B cell (primary cell): ENCODE data around the gene RGS19. TPM values are rescaled to one million over a fixed set of nuclear protein-coding genes. Genes with fewer than 3 reads are reported as not detected.

Experiments used
- ATAC-seq: fragments of 200-7000 bp; cut with Tn5 transposase; one replicate; pipeline ENCODE4 v1.10.0; 2021; ENCODE audit warnings: low read depth, mild to moderate bottlenecking, moderate number of reproducible peaks, moderate library complexity
- CTCF ChIA-PET: fragments of 350-600 bp; sonication (Branson Sonifier 250); formaldehyde crosslinking; loops from one replicate; lab custom pipeline; 2021; ENCODE audit warnings: antibody characterized with exemption, inconsistent platforms; lab: Charles Lee
- POLR2A ChIA-PET: fragments of 350-600 bp; sonication (Branson Sonifier 250); formaldehyde crosslinking; loops from one replicate; lab custom pipeline; 2021; ENCODE audit warnings: antibody characterized with exemption; lab: Charles Lee
- DNase-seq: peaks from one replicate; pipeline ENCODE4 v3.0.0; 2013
- H2AFZ ChIP-seq: 2 replicates; pipeline ENCODE4 v1.6.1; 2012; ENCODE audit warnings: mild to moderate bottlenecking, low read depth, low read length; ENCODE audit not compliant: insufficient read depth, poor library complexity, severe bottlenecking
- H3K27ac ChIP-seq, 2 donors: 1 replicate in 1 of 2; 2 replicates in 1 of 2; pipeline ENCODE4 v1.5.1; 2012 to 2013; ENCODE audit warnings: low read length in 2 of 2, mild to moderate bottlenecking in 2 of 2, moderate library complexity in 1 of 2
- H3K27me3 ChIP-seq, 4 experiments: fragments of 200-600 bp in 1 of 4; sonication (generic) in 1 of 4; replicated peaks in 1 of 4; 1 replicate in 2 of 4; 2 replicates in 2 of 4; pipeline versions ENCODE4 v1.6.1 to v1.7.0; 2013 to 2016; ENCODE audit warnings: low read length in 3 of 4, mild to moderate bottlenecking in 2 of 4, mixed read lengths in 1 of 4, moderate library complexity in 1 of 4; ENCODE audit not compliant: insufficient read depth in 4 of 4, control insufficient read depth in 3 of 4; ENCODE audit errors: control extremely low read depth in 1 of 4
- H3K36me3 ChIP-seq, 2 experiments: replicated peaks in 1 of 2; 1 replicate in 1 of 2; 2 replicates in 1 of 2; pipeline versions ENCODE4 v1.6.1 to v1.7.1; 2013; ENCODE audit warnings: low read length in 1 of 2; ENCODE audit not compliant: insufficient read depth in 2 of 2, control insufficient read depth in 1 of 2; ENCODE audit errors: control extremely low read depth in 1 of 2, extremely low read depth in 1 of 2
- H3K4me1 ChIP-seq, 2 donors: fragments of 200-600 bp in 1 of 2; sonication (generic) in 1 of 2; 1 replicate in 1 of 2; 2 replicates in 1 of 2; pipeline versions ENCODE4 v1.5.1 to v1.6.1; 2013 to 2017; ENCODE audit warnings: low read length in 2 of 2; ENCODE audit not compliant: control insufficient read depth in 2 of 2, insufficient read depth in 2 of 2
- H3K4me2 ChIP-seq: replicated peaks from 2 replicates; pipeline ENCODE3; 2012; ENCODE audit warnings: mild to moderate bottlenecking, low read depth, low read length; ENCODE audit not compliant: poor library complexity, severe bottlenecking
- H3K4me3 ChIP-seq, 5 experiments: fragments of 200-600 bp in 1 of 5; sonication (generic) in 1 of 5; 1 replicate in 3 of 5; 2 replicates in 2 of 5; pipeline versions ENCODE4 v1.5.1 to v1.7.0; 2011 to 2016; ENCODE audit warnings: low read length in 4 of 5, mild to moderate bottlenecking in 4 of 5, low read depth in 2 of 5, control low read depth in 1 of 5, moderate library complexity in 1 of 5; ENCODE audit not compliant: insufficient read depth in 1 of 5; ENCODE audit errors: control extremely low read depth in 1 of 5, extremely low read depth in 1 of 5
- H3K79me2 ChIP-seq: fragments of 200-600 bp; sonication (generic); one replicate; pipeline ENCODE4 v1.6.0; 2016; ENCODE audit warnings: low read length; ENCODE audit not compliant: control insufficient read depth, insufficient read depth
- H3K9ac ChIP-seq: fragments of 200-600 bp; sonication (generic); 2 replicates; pipeline ENCODE4 v1.6.1; 2017; ENCODE audit warnings: mild to moderate bottlenecking, low read length, moderate library complexity
- H3K9me3 ChIP-seq, 3 donors: one replicate each; pipeline versions ENCODE4 v1.6.1 to v1.7.1; 2013; ENCODE audit warnings: low read length in 2 of 3; ENCODE audit not compliant: control insufficient read depth in 2 of 3, insufficient read depth in 1 of 3; ENCODE audit errors: control extremely low read depth in 1 of 3
- H4K20me1 ChIP-seq: 2 replicates; pipeline ENCODE4 v1.6.0; 2012; ENCODE audit warnings: mild to moderate bottlenecking, low read length; ENCODE audit not compliant: insufficient read depth, control insufficient read depth, poor library complexity, severe bottlenecking
- H3K27ac Mint-ChIP-seq: one replicate; pipeline ENCODE4 v1.8.0; 2021; ENCODE audit warnings: mixed read lengths
- H3K27me3 Mint-ChIP-seq: one replicate; pipeline ENCODE4 v1.8.0; 2021; ENCODE audit warnings: mixed read lengths
- H3K4me1 Mint-ChIP-seq: one replicate; pipeline ENCODE4 v1.8.0; 2021; ENCODE audit warnings: mixed read lengths
- H3K4me3 Mint-ChIP-seq: one replicate; pipeline ENCODE4 v1.8.0; 2021; ENCODE audit warnings: mixed read lengths
- H3K9me3 Mint-ChIP-seq: one replicate; pipeline ENCODE4 v1.8.0; 2022; ENCODE audit warnings: mixed read lengths; ENCODE audit not compliant: insufficient read depth
- CTCF ChIP-seq: fragments of 200-600 bp; IDR thresholded peaks from one replicate; pipeline ENCODE4 v1.8.0; 2022; ENCODE audit warnings: antibody characterized with exemption, mild to moderate bottlenecking
- EZH2 ChIP-seq: IDR thresholded peaks from 2 replicates; pipeline ENCODE4 v1.6.1; 2012; ENCODE audit warnings: borderline replicate concordance, low read depth, mild to moderate bottlenecking, moderate library complexity, low read length; ENCODE audit not compliant: insufficient read depth, poor library complexity, severe bottlenecking
- WGBS: methylation state at CpG from one replicate; pipeline ENCODE4 v1.1.5; 2013; ENCODE audit warnings: missing lambda C conversion rate; ENCODE audit not compliant: insufficient coverage; 5-methylcytosine and 5-hydroxymethylcytosine counted together
- intact Hi-C: fragments of 100-400 bp; cut with micrococcal nuclease; formaldehyde crosslinking; loops from one replicate; pipeline ENCODE4 v1.10.0; 2022
- polyA plus RNA-seq: library from polyadenylated mRNA; depleted of rRNA; stranded (reverse); fragments of >200 nt; gene quantifications from 2 replicates; pipeline ENCODE4 v1.2.3, GENCODE V29; 2012
- total RNA-seq, 2 donors: library from RNA; stranded (reverse); fragments of 120-200 nt in 1 of 2; gene quantifications; 1 replicate in 1 of 2; 2 replicates in 1 of 2; pipeline versions ENCODE4 v1.2.3 to v1.2.4, GENCODE V29; 2013 to 2022

The RGS19 gene
- total and polyA plus RNA-seq, 2 donors (not counting 1 experiment from before 2014, with no cell fraction given) = 69.4 to 203 TPM

GRCh38 chr20:64063389-64064144 is 15.8 kb downstream of the RGS19 start:
- Histone ChIP-seq H3K9me3 (no peaks in the 10 kb centered on the region), H3K36me3 (no peaks in the 10 kb centered on the region), H3K4me2 (peak overlapping the region; percentile 98), H4K20me1 (peaks cover 6% of the 10 kb centered on the region), H3K4me3 (peak overlapping the region in 4 of 5 experiments; percentile 63 to 79 (median 70)), H3K9ac (peak overlapping the region; percentile 83), H2AFZ (peak overlapping the region; percentile 90), H3K79me2 (peaks cover 13% of the 10 kb centered on the region), H3K4me1 (peaks cover 49 to 61% of the 10 kb centered on the region in 2 donors), H3K27ac (peak overlapping the region in 1 of 2 donors; percentile 69), H3K27me3 (no peaks in the 10 kb centered on the region)
- no peak for ATAC-seq
- no peak for TF ChIP-seq EZH2
- no peak for TF ChIP-seq CTCF
- no peak for DNase-seq
- Mint-ChIP-seq H3K9me3 (no peaks in the 10 kb centered on the region), H3K4me3 (peak overlapping the region; percentile 88), H3K27ac (peak overlapping the region; percentile 84), H3K4me1 (peaks cover 45% of the 10 kb centered on the region), H3K27me3 (no peaks in the 10 kb centered on the region)
- POLR2A ChIA-PET = interaction anchor here (0.8 to 4.2 kb wide), 8 partner anchors 14 to 543 kb away, joined by 3 to 55 read pairs (median 3); partner anchors contain the start of genes OPRL1, PPDPF, RGS19 and UCKL1
- WGBS = 2% methylated on average over 51 of the region's 51 CpGs
- CTCF ChIA-PET = interaction anchor here (0.7 to 3.2 kb wide), 11 partner anchors 13 to 155 kb away, joined by 3 to 16 read pairs (median 4); partner anchors contain the start of genes LKAAEAR1, PRPF6 and RGS19
- intact Hi-C loops = loop anchor here (1.0 to 5.0 kb wide), 5 partner anchors 16 to 406 kb away; partner anchors contain the start of genes ARFRP1, RGS19, RTEL1 and ZGPAT
